Spleen (tissue), 13 donors: Measurements from ENCODE around the gene RAB35. TPM values are rescaled to one million over a fixed set of nuclear protein-coding genes. Genes with fewer than 3 reads are reported as not detected.

ENCODE experiments used
- DNase-seq: peaks from one replicate; pipeline ENCODE4 v3.0.0-alpha.2; 2020
- H3K27ac ChIP-seq, 8 donors: fragments of 200-600 bp; sonication (generic) in 7 of 8; 1 replicate in 4 of 8; 2 replicates in 4 of 8; pipeline versions ENCODE4 v1.5.0 to v1.8.0; 2016 to 2021; ENCODE audit warnings: inconsistent platforms in 4 of 8, mild to moderate bottlenecking in 4 of 8, moderate library complexity in 1 of 8
- H3K27me3 ChIP-seq, 7 donors: fragments of 200-600 bp; sonication (generic) in 6 of 7; replicated peaks in 1 of 7; 1 replicate in 4 of 7; 2 replicates in 3 of 7; pipeline versions ENCODE4 v1.5.0 to v1.8.0; 2016 to 2021; ENCODE audit warnings: inconsistent platforms in 3 of 7, mild to moderate bottlenecking in 1 of 7
- H3K36me3 ChIP-seq, 6 donors: fragments of 200-600 bp; sonication (generic) in 5 of 6; 1 replicate in 4 of 6; 2 replicates in 2 of 6; pipeline versions ENCODE4 v1.5.0 to v1.8.0; 2016 to 2021; ENCODE audit warnings: inconsistent platforms in 2 of 6
- H3K4me1 ChIP-seq, 6 donors: fragments of 200-600 bp; sonication (generic) in 5 of 6; 1 replicate in 3 of 6; 2 replicates in 3 of 6; pipeline versions ENCODE4 v1.5.0 to v1.8.0; 2016 to 2021; ENCODE audit warnings: inconsistent platforms in 3 of 6
- H3K4me3 ChIP-seq, 8 donors: fragments of 200-600 bp; sonication (generic) in 7 of 8; 1 replicate in 4 of 8; 2 replicates in 4 of 8; pipeline versions ENCODE4 v1.5.0 to v1.8.0; 2016 to 2021; ENCODE audit warnings: inconsistent platforms in 4 of 8, mild to moderate bottlenecking in 4 of 8, moderate library complexity in 2 of 8
- H3K9me3 ChIP-seq, 8 donors: fragments of 200-600 bp; sonication (generic) in 7 of 8; 1 replicate in 4 of 8; 2 replicates in 4 of 8; pipeline versions ENCODE4 v1.5.0 to v1.8.0; 2016 to 2021; ENCODE audit warnings: inconsistent platforms in 4 of 8
- CTCF ChIP-seq, 11 experiments: fragments of 200-600 bp in 7 of 11; fragments of 450-650 bp in 4 of 11; sonication (generic) in 4 of 11; IDR thresholded peaks in 8 of 11; conservative IDR thresholded peaks in 3 of 11; 1 replicate in 7 of 11; 2 replicates in 4 of 11; pipeline versions ENCODE4 v1.4.0 to v1.8.0; 2016 to 2021; ENCODE audit warnings: antibody characterized with exemption in 11 of 11, inconsistent platforms in 4 of 11, mild to moderate bottlenecking in 1 of 11
- POLR2A ChIP-seq, 3 donors: fragments of 450-650 bp; IDR thresholded peaks; one replicate each; pipeline ENCODE4 v1.5.1; 2017; ENCODE audit warnings: antibody characterized with exemption in 3 of 3, mild to moderate bottlenecking in 1 of 3
- POLR2AphosphoS5 ChIP-seq, 3 donors: sonication (generic); formaldehyde crosslinking; IDR thresholded peaks; one replicate each; pipeline ENCODE4 v1.5.1; 2017; ENCODE audit warnings: antibody characterized with exemption in 3 of 3
- WGBS, 5 donors: extraction: QIAGEN DNeasy Blood & Tissue Kit in 3 of 5; methylation state at CpG; one replicate each; pipeline versions ENCODE4 v1.1.5 to v1.1.7; 2013 to 2018; 5-methylcytosine and 5-hydroxymethylcytosine counted together
- intact Hi-C: fragments of 100-400 bp; cut with DNase I; formaldehyde crosslinking; loops from one replicate; pipeline ENCODE4 v1.15.0; 2023; ENCODE audit warnings: low total_unique reads
- long read RNA-seq, 2 donors: transcript quantifications; one replicate each; lab custom pipeline, GENCODE V29; 2026
- polyA plus RNA-seq, 3 donors: library from polyadenylated mRNA; stranded (reverse); fragments of 200-250 nt; gene quantifications; one replicate each; pipeline ENCODE4 v1.2.1, GENCODE V29; 2013
- total RNA-seq, 7 donors: library from RNA; depleted of rRNA in 3 of 7; stranded (reverse); fragments of >200 nt in 3 of 7; fragmentation: NEBNext Ultra II Directional in 4 of 7; extraction: Animal tissue kit (Norgen Biotek cat#: 25700) in 4 of 7; gene quantifications; one replicate each; pipeline versions ENCODE4 v1.1.0 to v1.2.1, GENCODE V29; 2016 to 2021
- donor health status: healthy with polysubstance abuse.
- donor health status: DM: no; HTN: no; CAD: no; lungs with moderate emphysema.
- donor health status: DM: no; HTN: no; CAD: no.
- donor health status: Bipolar disorder and iron deficiency.
- donor health status: healthy.
- donor health status: DM: no; HTN: no; CAD: no.
- donor health status: DM: yes; HTN: yes; CAD: no.

RAB35 gene
- 10 to 100 TPM; 25.7 to 69.8 (median 58.4) TPM for total RNA-seq
- 10 to 100 TPM; 14.8 to 40.1 (median 16.9) TPM for polyA plus RNA-seq
- long read RNA-seq, donor 1, transcript RAB35-201 (6 exons, 2,945 nt) = major isoform, 23 of 41 reads
- long read RNA-seq, donor 1, partial matches to known transcripts = 13 of 41 reads
- long read RNA-seq, donor 1, other reads (novel, unspliced or antisense) = 0 of 41 reads
- long read RNA-seq, donor 2, transcript RAB35-201 (6 exons, 2,945 nt) = major isoform, 10 of 17 reads
- long read RNA-seq, donor 2, partial matches to known transcripts = 6 of 17 reads
- long read RNA-seq, donor 2, other reads (novel, unspliced or antisense) = 0 of 17 reads

DNA sequence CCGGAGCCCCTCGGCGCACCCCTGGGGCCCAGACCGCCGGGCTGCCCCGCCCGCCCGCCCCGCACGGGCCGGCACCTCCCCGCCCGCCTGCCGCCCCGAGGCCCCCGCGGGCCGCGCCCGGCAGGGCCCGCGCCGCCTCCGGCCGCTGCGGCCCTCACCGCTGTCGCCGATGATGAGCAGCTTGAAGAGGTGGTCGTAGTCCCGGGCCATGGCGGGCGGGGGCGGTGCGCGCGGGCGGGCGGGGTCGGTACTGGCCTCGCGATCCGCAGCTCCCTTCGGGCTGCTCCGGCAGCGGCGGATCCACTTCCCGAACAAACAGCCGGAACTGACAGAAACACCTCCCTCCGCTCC lies at the start of gene RAB35:
Gene RAB35, minus strand, starts transcription at position 313 of the 351 bp plus-strand sequence. Its CDS starts 103 bp downstream, at position 210.
- H3K36me3 ChIP-seq = peaks cover 0 to 22% (median 5%) of the 10 kb centered on the region in 6 donors
- WGBS, 5 donors = 0 to 1% (median 0%) methylated on average over 30 to 50 of the region's 50 CpGs; no CpG with 5 or more reads in 2 of the 5 donors
- DNase-seq = no peak
- TF ChIP-seq POLR2AphosphoS5 (IDR thresholded peaks at IDR 0.05) (no peak), CTCF (IDR thresholded peaks at IDR 0.05 in 8 of 11, conservative IDR thresholded peaks at IDR 0.05 in 3 of 11) (no peak), POLR2A (IDR thresholded peaks at IDR 0.05) (no peak)
- H3K27ac ChIP-seq = peak within 1 kb of the TSS; percentile 96 to 99 (median 97)
- peak within 1 kb of the TSS; percentile 60 to 92 (median 84) for H3K4me3 ChIP-seq
- H3K9me3 ChIP-seq = no peaks in the 10 kb centered on the region
- H3K27me3 ChIP-seq = no peaks in the 10 kb centered on the region
- peaks cover 44 to 90% (median 84%) of the 10 kb centered on the region in 6 donors for H3K4me1 ChIP-seq
- intact Hi-C loops = no loop called here

GRCh38 chr12:120164293-120164692 lies 47.7 kb upstream of the RAB35 start:
- TF ChIP-seq POLR2AphosphoS5 (IDR thresholded peaks at IDR 0.05) = peak in 1 of 3 donors; percentile 25
- TF ChIP-seq POLR2A (IDR thresholded peaks at IDR 0.05) = no peak
- H3K36me3 ChIP-seq = peaks cover 3 to 100% (median 90%) of the 10 kb centered on the region in 6 donors
- no peaks in the 10 kb centered on the region for H3K9me3 ChIP-seq
- H3K27me3 ChIP-seq = no peaks in the 10 kb centered on the region
- intact Hi-C loops = no loop called here
- no peak overlapping the region for H3K4me3 ChIP-seq
- DNase-seq = no peak
- H3K4me1 ChIP-seq = no peaks in the 10 kb centered on the region
- no peak overlapping the region for H3K27ac ChIP-seq
- WGBS, 5 donors = 93 to 99% (median 98%) methylated on average over 11 of the region's 11 CpGs

DNA sequence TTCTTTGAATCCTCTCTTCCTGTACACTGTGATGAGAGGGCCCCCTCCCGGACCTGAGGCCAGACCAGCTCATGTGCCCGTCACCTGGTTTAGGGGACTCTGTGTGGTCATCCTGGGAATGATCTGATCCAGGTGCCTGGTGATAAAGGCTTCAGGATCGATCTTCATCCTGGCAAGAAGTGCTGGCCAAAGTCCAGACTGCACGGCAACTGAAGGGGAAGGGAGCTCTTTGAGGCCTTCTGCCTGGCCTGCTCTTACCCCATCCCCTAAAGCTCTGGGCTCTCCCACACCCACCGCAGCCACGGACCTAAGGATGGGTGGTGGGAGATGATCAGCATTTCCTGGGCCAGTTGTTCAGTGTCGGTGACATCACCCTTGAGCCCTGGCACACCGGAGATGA lies 46.2 kb upstream of the RAB35 start:
- Histone ChIP-seq H3K36me3 (peaks cover 3 to 100% (median 89%) of the 10 kb centered on the region in 6 donors), H3K9me3 (no peaks in the 10 kb centered on the region), H3K4me3 (no peak overlapping the region), H3K27ac (no peak overlapping the region), H3K4me1 (no peaks in the 10 kb centered on the region), H3K27me3 (no peaks in the 10 kb centered on the region)
- no peak for DNase-seq
- TF ChIP-seq CTCF (IDR thresholded peaks at IDR 0.05 in 8 of 11, conservative IDR thresholded peaks at IDR 0.05 in 3 of 11) (no peak), POLR2AphosphoS5 (IDR thresholded peaks at IDR 0.05) (peak in 1 of 3 donors; percentile 25)
- 90 to 95% (median 93%) methylated on average over 8 of the region's 8 CpGs for WGBS, 5 donors
- intact Hi-C loops = no loop called here

- no peak overlapping the region for H3K4me3 ChIP-seq
- no peaks in the 10 kb centered on the region for H3K27me3 ChIP-seq
- H3K36me3 ChIP-seq = peaks cover 6 to 100% (median 92%) of the 10 kb centered on the region in 6 donors
- no peak overlapping the region for H3K27ac ChIP-seq
- peak in 2 of 3 donors; percentile 23 to 55 for TF ChIP-seq POLR2AphosphoS5 (IDR thresholded peaks at IDR 0.05)
- no peak for TF ChIP-seq CTCF (IDR thresholded peaks at IDR 0.05 in 8 of 11, conservative IDR thresholded peaks at IDR 0.05 in 3 of 11)
- TF ChIP-seq POLR2A (IDR thresholded peaks at IDR 0.05) = no peak
- intact Hi-C loops = no loop called here
- no peak for DNase-seq
- H3K4me1 ChIP-seq = no peaks in the 10 kb centered on the region
- WGBS, 5 donors = 89 to 98% (median 95%) methylated on average over 11 of the region's 11 CpGs
- H3K9me3 ChIP-seq = no peaks in the 10 kb centered on the region
Measured at GRCh38 chr12:120161852-120162251, 45.3 kb upstream of the RAB35 start.
